HepG2 (cell line): ENCODE measurements around the gene MOSPD2. TPM values are rescaled to one million over a fixed set of nuclear protein-coding genes. Genes with fewer than 3 reads are reported as not detected.

Experiments used
- ATAC-seq: fragments of 200-7000 bp; cut with Tn5 transposase; 3 replicates; pipeline ENCODE4 v1.9.1; 2020; ENCODE audit warnings: mild to moderate bottlenecking, moderate library complexity
- BruUV-seq: library from RNA; stranded (reverse); fragments of 400-500 nt; replicated peaks from 2 replicates; lab custom pipeline; 2021; lab: Mats Ljungman, UMichigan
- CTCF ChIA-PET: fragments of 300-600 bp; formaldehyde crosslinking; extraction: SDS; loops from one replicate; lab custom pipeline; 2021; ENCODE audit warnings: low total read pairs, inconsistent platforms, low intra/inter-chr PET ratio; lab: Yijun Ruan, JAX
- POLR2A ChIA-PET: fragments of 350-600 bp; sonication (Branson Sonifier 250); formaldehyde crosslinking; loops from one replicate; lab custom pipeline; 2020; ENCODE audit warnings: antibody characterized with exemption, inconsistent platforms; lab: Yijun Ruan, JAX
- DNase-seq: peaks from one replicate; pipeline ENCODE4 v3.0.0-alpha.2; 2015; ENCODE audit warnings: low spot score
- FAIRE-seq: peaks from 3 replicates; lab custom pipeline; 2011; peaks lifted over from hg19 to GRCh38; lab: Jason Lieb, UNC
- H2AFZ ChIP-seq: one replicate; pipeline ENCODE4 v1.6.1; 2011; ENCODE audit warnings: low read length, inconsistent platforms
- H3K27ac ChIP-seq: fragments of 300-600 bp; 3 replicates; pipeline ENCODE4 v1.8.0; 2011; ENCODE audit warnings: mixed run types, mild to moderate bottlenecking, mixed read lengths, low read length, inconsistent platforms; ENCODE audit not compliant: insufficient read depth; ENCODE audit errors: extremely low read length
- H3K27me3 ChIP-seq, 2 experiments: fragments of 200-600 bp in 1 of 2; 2 replicates in 1 of 2; 3 replicates in 1 of 2; pipeline versions ENCODE4 v1.6.0 to v1.8.0; 2011; ENCODE audit warnings: low read length in 2 of 2, mild to moderate bottlenecking in 2 of 2, moderate library complexity in 2 of 2, inconsistent platforms in 1 of 2; ENCODE audit not compliant: insufficient read depth in 2 of 2, control insufficient read depth in 1 of 2
- H3K36me3 ChIP-seq, 2 experiments: fragments of 200-600 bp in 1 of 2; replicated peaks in 1 of 2; 2 replicates in 1 of 2; 3 replicates in 1 of 2; pipeline versions ENCODE4 v1.5.1 to v1.8.0; 2011; ENCODE audit warnings: low read length in 2 of 2, inconsistent platforms in 1 of 2; ENCODE audit not compliant: insufficient read depth in 2 of 2, control insufficient read depth in 1 of 2
- H3K4me1 ChIP-seq: 2 replicates; pipeline ENCODE4 v1.5.1; 2012; ENCODE audit warnings: low read length, inconsistent platforms; ENCODE audit not compliant: insufficient read depth
- H3K4me2 ChIP-seq: 2 replicates; pipeline ENCODE4 v1.6.0; 2011; ENCODE audit warnings: low read depth, low read length, inconsistent platforms
- H3K4me3 ChIP-seq, 3 experiments: fragments of 200-600 bp in 1 of 3; sonication (generic), shearing (Covaris generic) in 1 of 3; replicated peaks in 1 of 3; 2 replicates each; pipeline ENCODE4 v1.5.1; 2011 to 2016; ENCODE audit warnings: low read length in 3 of 3, inconsistent platforms in 2 of 3, low read depth in 2 of 3, mild to moderate bottlenecking in 2 of 3, control low read depth in 1 of 3, mixed read lengths in 1 of 3; ENCODE audit not compliant: insufficient read depth in 1 of 3
- H3K79me2 ChIP-seq: one replicate; pipeline ENCODE4 v1.6.1; 2011; ENCODE audit warnings: low read length, inconsistent platforms; ENCODE audit not compliant: insufficient read depth
- H3K9ac ChIP-seq: 2 replicates; pipeline ENCODE4 v1.6.0; 2011; ENCODE audit warnings: mild to moderate bottlenecking, low read depth, low read length, inconsistent platforms; ENCODE audit not compliant: insufficient read depth
- H3K9me3 ChIP-seq: 2 replicates; pipeline ENCODE4 v1.5.1; 2012; ENCODE audit warnings: mild to moderate bottlenecking, low read length
- H4K20me1 ChIP-seq: 2 replicates; pipeline ENCODE4 v1.6.0; 2011; ENCODE audit warnings: inconsistent platforms, mild to moderate bottlenecking, low read length, moderate library complexity; ENCODE audit not compliant: insufficient read depth
- ARID2 ChIP-seq: sonication (generic); formaldehyde crosslinking; IDR thresholded peaks from 2 replicates; pipeline ENCODE4 v1.8.1; 2022; ENCODE audit warnings: mild to moderate bottlenecking, missing genetic modification reagents, borderline replicate concordance
- MTA1 ChIP-seq: sonication (generic); formaldehyde crosslinking; IDR thresholded peaks from 2 replicates; pipeline ENCODE4 v1.4.0; 2020; ENCODE audit warnings: missing genetic modification reagents, mild to moderate bottlenecking, borderline replicate concordance
- PCBP1 ChIP-seq: fragments of 200-400 bp; formaldehyde crosslinking; IDR thresholded peaks from 2 replicates; pipeline ENCODE4 v1.6.1; 2017; ENCODE audit warnings: mild to moderate bottlenecking, low read depth, low read length, borderline replicate concordance
- ZC3H4 ChIP-seq: sonication (generic); formaldehyde crosslinking; IDR thresholded peaks from 2 replicates; pipeline ENCODE4 v1.4.0; 2020; ENCODE audit warnings: missing genetic modification reagents, borderline replicate concordance
- ZNF331 ChIP-seq: sonication (generic); formaldehyde crosslinking; IDR thresholded peaks from 2 replicates; pipeline ENCODE4 v1.4.0; 2020; ENCODE audit warnings: missing genetic modification reagents
- ZSCAN5A ChIP-seq: sonication (generic); formaldehyde crosslinking; IDR thresholded peaks from 2 replicates; pipeline ENCODE4 v1.8.0; 2022; ENCODE audit warnings: mild to moderate bottlenecking, missing genetic modification reagents, borderline replicate concordance
- WGBS: methylation state at CpG from one replicate; pipeline ENCODE4 v1.1.6; 2017; ENCODE audit warnings: low lambda C conversion rate; 5-methylcytosine and 5-hydroxymethylcytosine counted together
- in situ Hi-C: cut with HindIII; loops from 2 replicates; pipeline ENCODE4 v1.10.0; 2017; ENCODE audit warnings: low pct_unique_long_range_greater_than_20kb; ENCODE audit not compliant: extremely low pct_ligation_motif_present
- intact Hi-C: fragments of 100-400 bp; cut with micrococcal nuclease; formaldehyde crosslinking; loops from one replicate; pipeline ENCODE4 v1.10.0; 2022; ENCODE audit not compliant: unreplicated experiment
- polyA plus RNA-seq, 8 experiments: library from polyadenylated mRNA; depleted of rRNA in 3 of 8; stranded (reverse) in 7 of 8; unstranded in 1 of 8; fragments of >200 nt; fragmentation: Illumina TruSeq in 4 of 8; extraction: Trizol in 4 of 8; gene quantifications; 2 replicates each; pipeline versions ENCODE4 v1.2.1 to v1.2.3, GENCODE V29; 2011 to 2016; ENCODE audit warnings: low read depth in 4 of 8, missing spikeins in 1 of 8, mixed read lengths in 1 of 8; ENCODE audit not compliant: insufficient read depth in 1 of 8
- total RNA-seq, 5 experiments: library from RNA; depleted of rRNA; stranded (reverse); fragments of >200 nt; fragmentation: Illumina TruSeq; extraction: Trizol; gene quantifications; 2 replicates each; pipeline ENCODE4 v1.2.3, GENCODE V29; 2016; ENCODE audit warnings: low read depth in 1 of 5

The MOSPD2 gene
- total and polyA plus RNA-seq, 2 of the 13 experiments (the other 11 are each of a cell fraction or from before 2014, with no cell fraction given), result 4.8 to 7.0 TPM

- no peaks in the 10 kb centered on the region for H4K20me1 ChIP-seq
- ChIA-PET CTCF (no interaction called here), POLR2A (no interaction called here)
- no peaks in the 10 kb centered on the region for H3K9me3 ChIP-seq
- H3K4me3 ChIP-seq, result no peak overlapping the region
- no peak overlapping the region for H2AFZ ChIP-seq
- in situ Hi-C loops, result no loop called here
- ATAC-seq, result no peak
- no peaks in the 10 kb centered on the region for H3K4me1 ChIP-seq
- no TSS peak for BruUV-seq
- no peaks in the 10 kb centered on the region for H3K27me3 ChIP-seq
- H3K9ac ChIP-seq, result no peak overlapping the region
- no peak for FAIRE-seq
- no peak overlapping the region for H3K4me2 ChIP-seq
- no peaks in the 10 kb centered on the region for H3K79me2 ChIP-seq
- 90% methylated on average over 2 of the region's 2 CpGs for WGBS
- no peak overlapping the region for H3K27ac ChIP-seq
- no peaks in the 10 kb centered on the region for H3K36me3 ChIP-seq
- TF ChIP-seq ARID2 (CRISPR knock-in tag) (no peak), PCBP1 (no peak), ZC3H4 (CRISPR knock-in tag) (no peak), MTA1 (CRISPR knock-in tag) (no peak)
- intact Hi-C loops, result no loop called here
- DNase-seq, result no peak
Observed at GRCh38 chrX:14832151-14832550, 41.1 kb upstream of the MOSPD2 start.

- intact Hi-C loops, result no loop called here
- CTCF ChIA-PET, result no interaction called here
- H3K4me1 ChIP-seq, result no peaks in the 10 kb centered on the region
Observed at GRCh38 chrX:14832586-14832985, 40.6 kb upstream of the MOSPD2 start.

More at GRCh38 chrX:14832586-14832985, 40.6 kb upstream of the MOSPD2 start:
- Histone ChIP-seq H3K4me3 (no peak overlapping the region), H4K20me1 (no peaks in the 10 kb centered on the region), H3K27me3 (no peaks in the 10 kb centered on the region), H2AFZ (no peak overlapping the region), H3K79me2 (no peaks in the 10 kb centered on the region), H3K9me3 (no peaks in the 10 kb centered on the region), H3K36me3 (no peaks in the 10 kb centered on the region), H3K4me2 (no peak overlapping the region), H3K27ac (no peak overlapping the region), H3K9ac (no peak overlapping the region)
- TF ChIP-seq ZSCAN5A (CRISPR knock-in tag), result no peak
- no peak for TF ChIP-seq ZNF331 (CRISPR knock-in tag)
- BruUV-seq, result no TSS peak
- no peak for ATAC-seq
- POLR2A ChIA-PET, result no interaction called here
- in situ Hi-C loops, result no loop called here
- no peak for DNase-seq
- FAIRE-seq, result no peak
